Peyer's patch (tissue), 4 donors: ENCODE measurements around the gene ATP11B. TPM values are rescaled to one million over a fixed set of nuclear protein-coding genes. Genes with fewer than 3 reads are reported as not detected.
A peak's percentile ranks its signal among the peaks of the same experiment; 100 is the strongest.
"Not testable (repeated sequence)": the region's sequence is repeated elsewhere in the genome, so short reads cannot be mapped to it uniquely, and the experiment has no call there.

ENCODE experiments used
- DNase-seq, 3 donors: peaks; one replicate each; pipeline ENCODE4 v3.0.0-alpha.2; 2017 to 2019
- H3K27ac ChIP-seq, 4 donors: fragments of 200-600 bp; sonication (generic); one replicate each; pipeline ENCODE4 v1.5.1; 2016 to 2019
- H3K27me3 ChIP-seq, 2 donors: fragments of 200-600 bp; sonication (generic); one replicate each; pipeline ENCODE4 v1.5.1; 2019
- H3K36me3 ChIP-seq, 3 donors: fragments of 200-600 bp; sonication (generic); one replicate each; pipeline ENCODE4 v1.5.1; 2016 to 2019
- H3K4me1 ChIP-seq, 4 donors: fragments of 200-600 bp; sonication (generic); one replicate each; pipeline ENCODE4 v1.5.1; 2016 to 2019
- H3K4me3 ChIP-seq, 4 donors: fragments of 200-600 bp; sonication (generic); 1 replicate in 3 of 4; 2 replicates in 1 of 4; pipeline ENCODE4 v1.5.1; 2016 to 2019; ENCODE audit warnings: mild to moderate bottlenecking in 1 of 4
- H3K9me3 ChIP-seq, 4 donors: fragments of 200-600 bp; sonication (generic); one replicate each; pipeline ENCODE4 v1.5.1; 2016 to 2019; ENCODE audit warnings: mild to moderate bottlenecking in 1 of 4
- CTCF ChIP-seq, 6 experiments: fragments of 450-650 bp in 4 of 6; fragments of 200-600 bp in 2 of 6; sonication (generic) in 1 of 6; IDR thresholded peaks; one replicate each; pipeline ENCODE4 v1.5.1; 2017 to 2019; ENCODE audit warnings: antibody characterized with exemption in 6 of 6, mild to moderate bottlenecking in 3 of 6, moderate library complexity in 1 of 6
- POLR2A ChIP-seq, 2 donors: fragments of 450-650 bp; IDR thresholded peaks; one replicate each; pipeline ENCODE4 v1.5.1; 2017; ENCODE audit warnings: antibody characterized with exemption in 2 of 2, mild to moderate bottlenecking in 2 of 2, moderate library complexity in 2 of 2
- total RNA-seq, 4 donors: library from RNA; depleted of rRNA; stranded (reverse); fragments of >200 nt; gene quantifications; one replicate each; pipeline ENCODE4 v1.1.0, GENCODE V29; 2016

The ATP11B gene
- total RNA-seq, 4 donors from 2014 or later: 93.3 to 145 (median 116) TPM

- no peak for TF ChIP-seq CTCF (IDR thresholded peaks at IDR 0.05)
- no peak for TF ChIP-seq POLR2A (IDR thresholded peaks at IDR 0.05)
- peaks cover 0 to 13% (median 0%) of the 10 kb centered on the region in 4 donors for H3K4me1 ChIP-seq
- no peak overlapping the region for H3K4me3 ChIP-seq
- peak overlapping the region in 2 of 4 donors; percentile 71 to 76 for H3K27ac ChIP-seq
- H3K27me3 ChIP-seq: no peaks in the 10 kb centered on the region
- no peak for DNase-seq
- no peaks in the 10 kb centered on the region for H3K9me3 ChIP-seq
- peaks cover 0 to 5% (median 0%) of the 10 kb centered on the region in 3 donors for H3K36me3 ChIP-seq
Measured at GRCh38 chr3:182821221-182821981, 28.1 kb downstream of the ATP11B start.

- H3K36me3 ChIP-seq, H3K27me3 ChIP-seq, H3K9me3 ChIP-seq, H3K4me1 ChIP-seq, DNase-seq, H3K4me3 ChIP-seq: not testable (repeated sequence)
- H3K27ac ChIP-seq: peak overlapping the region in 2 of 4 donors; percentile 71 to 76
Measured at GRCh38 chr3:182822260-182822659, 29.0 kb downstream of the ATP11B start.

DNA sequence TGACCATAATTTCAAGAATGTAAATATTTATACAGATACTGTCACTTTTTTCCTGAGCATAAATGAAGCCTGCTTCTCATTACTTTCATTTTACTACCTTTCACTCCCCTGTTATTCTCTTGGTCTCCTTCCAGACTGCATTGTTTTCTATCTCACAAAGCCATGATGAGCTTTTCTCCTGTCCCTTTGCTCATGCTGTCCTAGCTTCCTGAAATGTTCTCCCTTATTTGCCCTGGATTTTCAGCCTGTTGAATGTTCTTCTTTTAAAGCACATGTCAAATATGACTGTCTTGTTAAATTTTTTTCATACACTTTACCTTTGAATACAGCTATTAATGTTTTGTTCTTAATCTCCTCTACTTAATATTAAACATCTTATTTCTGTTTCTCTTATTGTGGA lies 31.7 kb downstream of the ATP11B start:
- no peak overlapping the region for H3K27ac ChIP-seq
- TF ChIP-seq CTCF (IDR thresholded peaks at IDR 0.05) (no peak), POLR2A (IDR thresholded peaks at IDR 0.05) (no peak)
- H3K4me1 ChIP-seq: peaks cover 0 to 9% (median 0%) of the 10 kb centered on the region in 4 donors

DNA sequence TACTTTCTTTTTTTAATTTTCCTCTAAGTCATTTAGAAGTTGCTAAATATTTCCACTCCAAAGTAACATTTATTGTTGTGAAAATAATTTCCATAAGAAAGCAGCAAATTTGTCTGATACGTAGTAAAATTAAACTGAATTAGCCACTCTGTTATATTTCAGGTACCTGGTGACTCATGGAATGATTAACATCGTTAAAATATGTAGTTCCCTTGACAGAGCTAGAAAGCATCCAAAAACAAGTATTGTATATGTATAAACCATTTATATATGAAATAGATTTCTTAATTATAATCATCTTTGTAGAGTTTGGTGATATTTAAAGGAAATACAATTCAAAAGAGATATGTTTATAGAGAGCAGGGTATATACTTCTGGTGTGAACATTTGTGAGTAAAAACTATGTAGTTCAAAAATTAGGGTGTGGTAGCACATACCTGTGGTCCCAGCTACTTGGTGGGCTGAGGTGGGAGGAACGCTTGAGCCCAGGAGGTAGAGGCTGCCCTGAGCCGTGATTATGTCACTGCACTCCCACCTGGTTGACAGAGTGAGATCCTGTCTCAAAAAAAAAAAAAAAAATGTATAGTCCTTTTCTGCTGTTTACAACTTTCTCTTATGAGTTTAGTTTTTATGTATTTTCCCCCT lies 36.6 kb downstream of the ATP11B start:
- Histone ChIP-seq H3K27me3 (no peaks in the 10 kb centered on the region), H3K27ac (no peak overlapping the region), H3K36me3 (peaks cover 0 to 13% (median 0%) of the 10 kb centered on the region in 3 donors), H3K4me3 (no peak overlapping the region), H3K4me1 (peaks cover 0 to 3% (median 0%) of the 10 kb centered on the region in 4 donors), H3K9me3 (no peaks in the 10 kb centered on the region)
- no peak for DNase-seq
- no peak for TF ChIP-seq POLR2A (IDR thresholded peaks at IDR 0.05)
- TF ChIP-seq CTCF (IDR thresholded peaks at IDR 0.05): no peak

More for the DNA sequence above, 31.7 kb downstream of the ATP11B start:
- no peaks in the 10 kb centered on the region for H3K27me3 ChIP-seq
- peaks cover 0 to 8% (median 0%) of the 10 kb centered on the region in 3 donors for H3K36me3 ChIP-seq
- no peak for DNase-seq
- no peak overlapping the region for H3K4me3 ChIP-seq
- H3K9me3 ChIP-seq: no peaks in the 10 kb centered on the region

DNA sequence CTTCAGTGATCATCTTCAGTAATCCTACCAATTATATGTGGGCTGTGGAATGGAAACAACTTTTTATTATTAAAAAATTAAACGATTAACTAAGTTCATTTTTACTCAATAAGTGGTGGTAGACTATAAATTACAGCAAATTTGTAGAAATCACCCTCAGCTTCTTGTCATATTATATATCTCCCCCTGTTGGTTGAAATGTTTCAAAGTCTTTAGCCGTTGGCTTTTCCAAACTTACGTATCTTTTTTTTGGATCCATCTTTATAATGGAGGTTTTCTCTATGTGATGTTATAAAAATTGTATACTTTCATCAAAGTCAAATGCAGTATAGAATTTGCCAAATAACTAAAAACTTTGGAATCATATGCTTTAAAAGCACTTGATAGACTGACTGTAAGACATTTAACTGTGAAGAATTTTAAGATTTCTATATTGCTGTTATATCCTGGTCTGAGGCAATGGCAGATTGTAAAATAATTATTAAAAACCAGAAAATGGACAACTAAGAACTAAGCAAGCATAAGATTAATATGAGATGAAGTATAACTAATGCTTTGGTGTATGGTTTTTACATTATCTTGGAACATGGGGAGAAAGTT lies 44.7 kb downstream of the ATP11B start:
- DNase-seq: no peak

More for the DNA sequence above, 44.7 kb downstream of the ATP11B start:
- Histone ChIP-seq H3K27ac (no peak overlapping the region), H3K36me3 (peaks cover 0 to 46% (median 0%) of the 10 kb centered on the region in 3 donors), H3K4me1 (no peaks in the 10 kb centered on the region), H3K4me3 (no peak overlapping the region), H3K9me3 (no peaks in the 10 kb centered on the region), H3K27me3 (no peaks in the 10 kb centered on the region)
- TF ChIP-seq POLR2A (IDR thresholded peaks at IDR 0.05) (no peak), CTCF (IDR thresholded peaks at IDR 0.05) (peak in 4 of 6 experiments; percentile 30 to 63 (median 56))
